K562 (cell line): ENCODE results near the gene CD55. TPM values are rescaled to one million over a fixed set of nuclear protein-coding genes. Genes with fewer than 3 reads are reported as not detected.

Source experiments
- ATAC-seq: fragments of 200-7000 bp; cut with Tn5 transposase; 3 replicates; pipeline ENCODE4 v1.9.1; 2020; ENCODE audit warnings: moderate library complexity
- BruUV-seq: library from RNA; stranded (reverse); fragments of 400-500 nt; replicated peaks from 2 replicates; lab custom pipeline; 2021; lab: Mats Ljungman, UMichigan
- CTCF ChIA-PET: fragments of 300-600 bp; formaldehyde crosslinking; extraction: SDS; loops from one replicate; lab custom pipeline; 2021; ENCODE audit warnings: low intra/inter-chr PET ratio; lab: Yijun Ruan, JAX
- POLR2A ChIA-PET: fragments of 300-600, 350-650 bp; sonication (Branson Sonifier 250); formaldehyde crosslinking; extraction: SDS; loops from one replicate; lab custom pipeline; 2021; ENCODE audit warnings: antibody characterized with exemption, inconsistent platforms; lab: Yijun Ruan, JAX
- DNase-seq, 4 experiments: peaks; one replicate each; pipeline versions ENCODE4 v3.0.0 to v3.0.0-alpha.2; 2011 to 2018; ENCODE audit warnings: low spot score in 3 of 4, mixed read lengths in 3 of 4; ENCODE audit errors: extremely low read depth in 1 of 4
- FAIRE-seq: peaks from 2 replicates; lab custom pipeline; 2011; peaks lifted over from hg19 to GRCh38; lab: Jason Lieb, UNC
- H2AFZ ChIP-seq: 2 replicates; pipeline ENCODE4 v1.6.0; 2011; ENCODE audit warnings: low read depth, low read length, control low read depth, inconsistent platforms
- H3K27ac ChIP-seq: fragments of 200-600 bp; 3 replicates; pipeline ENCODE4 v1.8.0; 2011; ENCODE audit warnings: low read depth, mild to moderate bottlenecking, control low read depth, inconsistent platforms, low read length, moderate library complexity, mixed read lengths; ENCODE audit errors: extremely low read depth
- H3K27me3 ChIP-seq, 2 experiments: fragments of 300-600 bp in 1 of 2; 2 replicates in 1 of 2; 3 replicates in 1 of 2; pipeline versions ENCODE4 v1.6.0 to v1.8.0; 2011; ENCODE audit warnings: inconsistent platforms in 2 of 2, low read length in 2 of 2, mild to moderate bottlenecking in 1 of 2, mixed read lengths in 1 of 2, moderate library complexity in 1 of 2; ENCODE audit not compliant: control insufficient read depth in 2 of 2, insufficient read depth in 2 of 2
- H3K36me3 ChIP-seq: fragments of 300-600 bp; 3 replicates; pipeline ENCODE4 v1.8.0; 2011; ENCODE audit warnings: mild to moderate bottlenecking, low read length, inconsistent platforms; ENCODE audit not compliant: control insufficient read depth, insufficient read depth
- H3K4me1 ChIP-seq, 2 experiments: fragments of 200-600 bp in 1 of 2; replicated peaks in 1 of 2; 2 replicates in 1 of 2; 3 replicates in 1 of 2; pipeline versions ENCODE4 v1.5.1 to v1.8.0; 2011; ENCODE audit warnings: inconsistent platforms in 2 of 2, low read length in 2 of 2, mild to moderate bottlenecking in 1 of 2, mixed read lengths in 1 of 2, moderate library complexity in 1 of 2; ENCODE audit not compliant: control insufficient read depth in 2 of 2, insufficient read depth in 2 of 2
- H3K4me2 ChIP-seq: 2 replicates; pipeline ENCODE4 v1.6.1; 2011; ENCODE audit warnings: low read length, control low read depth, inconsistent platforms, mixed read lengths; ENCODE audit not compliant: insufficient read depth
- H3K4me3 ChIP-seq: fragments of 200-600 bp; sonication (generic), shearing (Covaris generic); 2 replicates; pipeline ENCODE4 v1.5.1; 2016; ENCODE audit warnings: control low read depth, inconsistent platforms
- H3K79me2 ChIP-seq: fragments of 200-600 bp; 3 replicates; pipeline ENCODE4 v1.8.0; 2011; ENCODE audit warnings: low read length, inconsistent platforms; ENCODE audit not compliant: control insufficient read depth, insufficient read depth
- H3K9ac ChIP-seq, 2 experiments: 2 replicates each; pipeline versions ENCODE4 v1.6.0 to v1.6.1; 2011; ENCODE audit warnings: low read depth in 2 of 2, low read length in 2 of 2, control low read depth in 1 of 2, inconsistent platforms in 1 of 2, mild to moderate bottlenecking in 1 of 2, mixed read lengths in 1 of 2; ENCODE audit not compliant: insufficient read depth in 1 of 2
- H3K9me1 ChIP-seq: one replicate; pipeline ENCODE4 v1.6.0; 2011; ENCODE audit warnings: inconsistent platforms, mild to moderate bottlenecking, low read length, moderate library complexity; ENCODE audit not compliant: control insufficient read depth, insufficient read depth
- H3K9me3 ChIP-seq: replicated peaks from 2 replicates; pipeline ENCODE4 v1.5.1; 2011; ENCODE audit warnings: low read depth, low read length, inconsistent platforms; ENCODE audit not compliant: control insufficient read depth, insufficient read depth
- H4K20me1 ChIP-seq: replicated peaks from 2 replicates; pipeline ENCODE4 v1.6.1; 2011; ENCODE audit warnings: low read length, inconsistent platforms, mixed read lengths; ENCODE audit not compliant: control insufficient read depth, insufficient read depth
- POU5F1 ChIP-seq: fragments of 150-350 bp; IDR thresholded peaks from 2 replicates; pipeline ENCODE4 v1.6.1; 2014; ENCODE audit warnings: borderline replicate concordance, low read length, low read depth, mild to moderate bottlenecking; ENCODE audit not compliant: partially characterized antibody
- RFX1 ChIP-seq: fragments of 450-650 bp; IDR thresholded peaks from 2 replicates; pipeline ENCODE4 v1.6.1; 2016; ENCODE audit warnings: mild to moderate bottlenecking, moderate library complexity
- SRF ChIP-seq, 2 experiments: fragments of 250-450, 450-650 bp in 1 of 2; sonication (Bioruptor Pico) in 1 of 2; sonication (generic) in 1 of 2; formaldehyde crosslinking; IDR thresholded peaks; 2 replicates each; pipeline versions ENCODE4 v1.5.0 to v1.5.1; 2020 to 2022; ENCODE audit warnings: mild to moderate bottlenecking in 1 of 2, missing genetic modification reagents in 1 of 2
- ZNF668 ChIP-seq: fragments of 250-450 bp; sonication (Bioruptor Pico); IDR thresholded peaks from 2 replicates; pipeline ENCODE4 v1.8.0; 2022; ENCODE audit warnings: mild to moderate bottlenecking, inconsistent platforms
- in situ Hi-C: fragments of 300-500 bp; cut with MboI; formaldehyde crosslinking; loops from 4 replicates; pipeline ENCODE4 v1.15.0; 2018; ENCODE audit warnings: inconsistent platforms, mixed read lengths
- intact Hi-C: fragments of 100-400 bp; cut with micrococcal nuclease; formaldehyde crosslinking; loops from 2 replicates; pipeline ENCODE4 v1.14.2; 2022
- polyA plus RNA-seq, 8 experiments: library from polyadenylated mRNA; depleted of rRNA in 4 of 8; stranded (reverse) in 5 of 8; unstranded in 3 of 8; fragments of >200 nt; fragmentation: Nextera tagmentation in 2 of 8; fragmentation: Illumina TruSeq in 1 of 8; extraction: Ambion mirVana in 2 of 8; extraction: Trizol in 1 of 8; gene quantifications; 2 replicates each; pipeline versions ENCODE4 v1.2.1 to v1.2.3, GENCODE V29; 2011 to 2014; ENCODE audit warnings: inconsistent platforms in 1 of 8, missing spikeins in 1 of 8
- total RNA-seq, 7 experiments: library from RNA; depleted of rRNA in 6 of 7; stranded (reverse); fragments of >200 nt in 6 of 7; fragmentation: Illumina TruSeq in 2 of 7; extraction: Trizol in 2 of 7; gene quantifications; 2 replicates each; pipeline versions ENCODE4 v1.2.1 to v1.2.3, GENCODE V29; 2011 to 2021; ENCODE audit warnings: low replicate concordance in 1 of 7

Gene CD55
- total and polyA plus RNA-seq, 9 of the 15 experiments (the other 6 are each of a cell fraction or from before 2014, with no cell fraction given) = 17.7 to 150 (median 97.0) TPM

- no peak for ATAC-seq
- Histone ChIP-seq H3K4me2 (peak overlapping the region; percentile 50; the same call in 1 of the 2 replicates), H3K36me3 (no peaks in the 10 kb centered on the region), H3K4me3 (no peak overlapping the region), H3K4me1 (peaks cover 30 to 55% of the 10 kb centered on the region in 2 experiments), H3K9ac (peak overlapping the region in 1 of 2 experiments; percentile 62; a peak in 1 of 4 replicates), H3K9me1 (peaks cover 4% of the 10 kb centered on the region)
- 0 out of 4 replicates have a peak, but pooled peaks of 1 of the 2 experiments have one; percentile 8 for TF ChIP-seq SRF (CRISPR knock-in tag; IDR thresholded peaks at IDR 0.05)
- TF ChIP-seq POU5F1 = no peak
- TF ChIP-seq RFX1 = 0 out of 2 replicates have a peak, but pooled peaks have one; percentile 5
- 0 out of 2 replicates have a peak, but pooled peaks have one; percentile 55 for TF ChIP-seq ZNF668 (CRISPR knock-in tag)
- TF ChIP-seq, all 486 proteins: peak for 3
- Histone ChIP-seq H3K79me2 (no peaks in the 10 kb centered on the region), H4K20me1 (no peaks in the 10 kb centered on the region), H3K27ac (no peak overlapping the region; the same call in 2 of the 3 replicates), H3K9me3 (no peaks in the 10 kb centered on the region), H3K27me3 (no peaks in the 10 kb centered on the region), H2AFZ (no peak overlapping the region)
- ChIA-PET POLR2A (no interaction called here), CTCF (no interaction called here)
- intact Hi-C loops = no loop called here
- FAIRE-seq = no peak
- no peak for DNase-seq
- no TSS peak for BruUV-seq
- in situ Hi-C loops = no loop called here
Observed at GRCh38 chr1:207316141-207316540, 5.3 kb upstream of the CD55 start.
